ENCODE measurements around the gene TRAF4. TPM values are rescaled to one million over a fixed set of nuclear protein-coding genes. Genes with fewer than 3 reads are reported as not detected.

The TRAF4 gene
- total RNA-seq, 2 donors from 2014 or later, result 92.1 to 128 TPM

DNA sequence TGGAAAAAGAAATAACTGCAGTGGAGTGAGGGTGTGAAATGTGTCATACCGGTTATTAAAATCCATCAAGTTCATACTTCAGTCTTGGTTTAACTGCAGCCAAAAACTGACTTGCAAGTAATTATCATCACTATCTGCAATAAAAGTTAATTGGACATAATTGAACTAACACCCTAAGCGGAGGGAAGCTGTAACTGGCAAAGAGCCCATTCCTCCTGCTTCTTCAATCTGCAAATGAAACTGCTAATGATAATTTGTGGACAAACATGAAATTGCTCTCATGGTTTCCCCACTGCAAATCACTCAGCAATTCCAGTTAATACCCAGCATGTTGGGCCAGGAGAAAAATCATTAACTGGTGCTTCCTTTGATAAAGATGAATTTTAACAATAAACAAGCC is 52.3 kb downstream of the TRAF4 start:
- no peak overlapping the region for H3K9ac ChIP-seq (ENCODE audit: low read depth in 2 of 2, low read length in 2 of 2)
- intact Hi-C loops (cut with DNase I), result no loop called here
- TF ChIP-seq, protein P1, sequence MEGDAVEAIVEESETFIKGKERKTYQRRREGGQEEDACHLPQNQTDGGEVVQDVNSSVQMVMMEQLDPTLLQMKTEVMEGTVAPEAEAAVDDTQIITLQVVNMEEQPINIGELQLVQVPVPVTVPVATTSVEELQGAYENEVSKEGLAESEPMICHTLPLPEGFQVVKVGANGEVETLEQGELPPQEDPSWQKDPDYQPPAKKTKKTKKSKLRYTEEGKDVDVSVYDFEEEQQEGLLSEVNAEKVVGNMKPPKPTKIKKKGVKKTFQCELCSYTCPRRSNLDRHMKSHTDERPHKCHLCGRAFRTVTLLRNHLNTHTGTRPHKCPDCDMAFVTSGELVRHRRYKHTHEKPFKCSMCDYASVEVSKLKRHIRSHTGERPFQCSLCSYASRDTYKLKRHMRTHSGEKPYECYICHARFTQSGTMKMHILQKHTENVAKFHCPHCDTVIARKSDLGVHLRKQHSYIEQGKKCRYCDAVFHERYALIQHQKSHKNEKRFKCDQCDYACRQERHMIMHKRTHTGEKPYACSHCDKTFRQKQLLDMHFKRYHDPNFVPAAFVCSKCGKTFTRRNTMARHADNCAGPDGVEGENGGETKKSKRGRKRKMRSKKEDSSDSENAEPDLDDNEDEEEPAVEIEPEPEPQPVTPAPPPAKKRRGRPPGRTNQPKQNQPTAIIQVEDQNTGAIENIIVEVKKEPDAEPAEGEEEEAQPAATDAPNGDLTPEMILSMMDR (IDR thresholded peaks at IDR 0.05), result no peak
- no peaks in the 10 kb centered on the region for H3K36me3 ChIP-seq
- H3K27ac ChIP-seq, result no peak overlapping the region
- DNase-seq, result no peak
- H3K27me3 ChIP-seq, result no peaks in the 10 kb centered on the region
- no peaks in the 10 kb centered on the region for H3K9me3 ChIP-seq
- H3K4me3 ChIP-seq, result no peak overlapping the region
- no peaks in the 10 kb centered on the region for H3K4me1 ChIP-seq

Other genes with a start within 250 kb of the TRAF4 start
- under 1 TPM in 1 of 2 donors, not detected in 1; 0.32 TPM for gene FOXN1, start 237.7 kb upstream of the TRAF4 start, total RNA-seq
- 10 to 100 TPM; 31.4 to 39.8 TPM for gene UNC119, start 191.4 kb upstream of the TRAF4 start, total RNA-seq
- 10 to 100 TPM; 71.9 to 82.7 TPM for gene PIGS, start 172.5 kb upstream of the TRAF4 start, total RNA-seq
- gene ALDOC, start 167.1 kb upstream of the TRAF4 start, total RNA-seq, result 100 to 1,000 TPM in 1 of 2 donors, 10 to 100 TPM in 1; 14.4 to 111 TPM
- gene SPAG5, start 145.0 kb upstream of the TRAF4 start, total RNA-seq, result 10 to 100 TPM; 25.6 to 81.8 TPM
- 10 to 100 TPM in 1 of 2 donors, 1 to 10 TPM in 1; 3.2 to 16.2 TPM for gene RSKR, start 129.8 kb upstream of the TRAF4 start, total RNA-seq
- gene BLTP2, start 98.9 kb upstream of the TRAF4 start, total RNA-seq, result 100 to 1,000 TPM; 114 to 202 TPM
- gene SDF2, start 82.1 kb upstream of the TRAF4 start, total RNA-seq, result 10 to 100 TPM; 50.7 to 56.4 TPM
- gene SUPT6H, start 81.8 kb upstream of the TRAF4 start, total RNA-seq, result 10 to 100 TPM; 40.1 to 47.1 TPM
- 1 to 10 TPM; 1.0 to 2.5 TPM for gene PROCA1, start 32.1 kb upstream of the TRAF4 start, total RNA-seq
- 10 to 100 TPM in 1 of 2 donors, 1 to 10 TPM in 1; 6.2 to 14.0 TPM for gene RAB34, start 26.1 kb upstream of the TRAF4 start, total RNA-seq
- 1,000 to 10,000 TPM; 1,201 to 1,388 TPM for gene RPL23A, start 24.0 kb upstream of the TRAF4 start, total RNA-seq
- 10 to 100 TPM in 1 of 2 donors, 1 to 10 TPM in 1; 5.7 to 20.4 TPM for gene TLCD1, start 17.8 kb upstream of the TRAF4 start, total RNA-seq
- 1 to 10 TPM; 3.0 to 6.7 TPM for gene NEK8, start 15.2 kb upstream of the TRAF4 start, total RNA-seq
- 10 to 100 TPM; 27.9 to 35.4 TPM for gene FAM222B, start 98.8 kb downstream of the TRAF4 start, total RNA-seq
- gene ERAL1, start 111.0 kb downstream of the TRAF4 start, total RNA-seq, result 10 to 100 TPM; 34.7 to 72.0 TPM
- 100 to 1,000 TPM in 1 of 2 donors, 10 to 100 TPM in 1; 92.1 to 125 TPM for gene FLOT2, start 153.7 kb downstream of the TRAF4 start, total RNA-seq
- gene DHRS13, start 159.1 kb downstream of the TRAF4 start, total RNA-seq, result 10 to 100 TPM in 1 of 2 donors, 1 to 10 TPM in 1; 8.7 to 22.8 TPM
- gene PHF12, start 207.5 kb downstream of the TRAF4 start, total RNA-seq, result 10 to 100 TPM; 37.7 to 42.2 TPM

Measured in colonic mucosa (tissue), 4 donors.